ENCODE results near the gene NMT1. TPM values are rescaled to one million over a fixed set of nuclear protein-coding genes. Genes with fewer than 3 reads are reported as not detected.

NMT1 gene
- total and polyA plus RNA-seq, 2 of the 13 experiments (the other 11 are each of a cell fraction or from before 2014, with no cell fraction given), result 75.7 to 142 TPM

DNA sequence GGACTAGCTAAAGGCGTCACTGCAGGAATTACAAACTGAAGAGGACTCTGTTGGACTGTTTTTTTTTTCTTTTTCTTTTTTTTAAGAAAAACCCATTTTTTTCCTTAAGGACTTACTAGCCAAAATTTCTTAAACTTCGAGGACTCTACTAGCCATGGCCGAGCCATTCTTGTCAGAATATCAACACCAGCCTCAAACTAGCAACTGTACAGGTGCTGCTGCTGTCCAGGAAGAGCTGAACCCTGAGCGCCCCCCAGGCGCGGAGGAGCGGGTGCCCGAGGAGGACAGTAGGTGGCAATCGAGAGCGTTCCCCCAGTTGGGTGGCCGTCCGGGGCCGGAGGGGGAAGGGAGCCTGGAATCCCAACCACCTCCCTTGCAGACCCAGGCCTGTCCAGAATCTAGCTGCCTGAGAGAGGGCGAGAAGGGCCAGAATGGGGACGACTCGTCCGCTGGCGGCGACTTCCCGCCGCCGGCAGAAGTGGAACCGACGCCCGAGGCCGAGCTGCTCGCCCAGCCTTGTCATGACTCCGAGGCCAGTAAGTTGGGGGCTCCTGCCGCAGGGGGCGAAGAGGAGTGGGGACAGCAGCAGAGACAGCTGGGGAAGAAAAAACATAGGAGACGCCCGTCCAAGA lies 88.0 kb downstream of the NMT1 start (continued):
- TF ChIP-seq, protein P1, sequence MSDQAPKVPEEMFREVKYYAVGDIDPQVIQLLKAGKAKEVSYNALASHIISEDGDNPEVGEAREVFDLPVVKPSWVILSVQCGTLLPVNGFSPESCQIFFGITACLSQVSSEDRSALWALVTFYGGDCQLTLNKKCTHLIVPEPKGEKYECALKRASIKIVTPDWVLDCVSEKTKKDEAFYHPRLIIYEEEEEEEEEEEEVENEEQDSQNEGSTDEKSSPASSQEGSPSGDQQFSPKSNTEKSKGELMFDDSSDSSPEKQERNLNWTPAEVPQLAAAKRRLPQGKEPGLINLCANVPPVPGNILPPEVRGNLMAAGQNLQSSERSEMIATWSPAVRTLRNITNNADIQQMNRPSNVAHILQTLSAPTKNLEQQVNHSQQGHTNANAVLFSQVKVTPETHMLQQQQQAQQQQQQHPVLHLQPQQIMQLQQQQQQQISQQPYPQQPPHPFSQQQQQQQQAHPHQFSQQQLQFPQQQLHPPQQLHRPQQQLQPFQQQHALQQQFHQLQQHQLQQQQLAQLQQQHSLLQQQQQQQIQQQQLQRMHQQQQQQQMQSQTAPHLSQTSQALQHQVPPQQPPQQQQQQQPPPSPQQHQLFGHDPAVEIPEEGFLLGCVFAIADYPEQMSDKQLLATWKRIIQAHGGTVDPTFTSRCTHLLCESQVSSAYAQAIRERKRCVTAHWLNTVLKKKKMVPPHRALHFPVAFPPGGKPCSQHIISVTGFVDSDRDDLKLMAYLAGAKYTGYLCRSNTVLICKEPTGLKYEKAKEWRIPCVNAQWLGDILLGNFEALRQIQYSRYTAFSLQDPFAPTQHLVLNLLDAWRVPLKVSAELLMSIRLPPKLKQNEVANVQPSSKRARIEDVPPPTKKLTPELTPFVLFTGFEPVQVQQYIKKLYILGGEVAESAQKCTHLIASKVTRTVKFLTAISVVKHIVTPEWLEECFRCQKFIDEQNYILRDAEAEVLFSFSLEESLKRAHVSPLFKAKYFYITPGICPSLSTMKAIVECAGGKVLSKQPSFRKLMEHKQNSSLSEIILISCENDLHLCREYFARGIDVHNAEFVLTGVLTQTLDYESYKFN (CRISPR knock-in tag; conservative IDR thresholded peaks at IDR 0.05), result peak; percentile 12; the same call in 1 of the 2 replicates
- TF ChIP-seq RARG (CRISPR knock-in tag; IDR thresholded peaks at IDR 0.05; ENCODE audit: low read depth) (no peak; the same call in none of the 2 replicates), IRX3 (CRISPR knock-in tag; IDR thresholded peaks at IDR 0.05; ENCODE audit: borderline replicate concordance, low read depth) (peak; percentile 65; the same call in 1 of the 2 replicates), CBFB (CRISPR knock-in tag; IDR thresholded peaks at IDR 0.05) (0 out of 2 replicates have a peak, but pooled peaks have one; percentile 18), PHF8 (CRISPR knock-in tag; IDR thresholded peaks at IDR 0.05) (0 out of 2 replicates have a peak, but pooled peaks have one; percentile 57), ZNF12 (CRISPR knock-in tag; IDR thresholded peaks at IDR 0.05) (0 out of 2 replicates have a peak, but pooled peaks have one; percentile 17), KLF9 (CRISPR knock-in tag; IDR thresholded peaks at IDR 0.05; ENCODE audit: low read depth) (no peak), ZNF431 (CRISPR knock-in tag; IDR thresholded peaks at IDR 0.05; ENCODE audit: borderline replicate concordance, low read depth) (no peak)
- TF ChIP-seq, protein P2, sequence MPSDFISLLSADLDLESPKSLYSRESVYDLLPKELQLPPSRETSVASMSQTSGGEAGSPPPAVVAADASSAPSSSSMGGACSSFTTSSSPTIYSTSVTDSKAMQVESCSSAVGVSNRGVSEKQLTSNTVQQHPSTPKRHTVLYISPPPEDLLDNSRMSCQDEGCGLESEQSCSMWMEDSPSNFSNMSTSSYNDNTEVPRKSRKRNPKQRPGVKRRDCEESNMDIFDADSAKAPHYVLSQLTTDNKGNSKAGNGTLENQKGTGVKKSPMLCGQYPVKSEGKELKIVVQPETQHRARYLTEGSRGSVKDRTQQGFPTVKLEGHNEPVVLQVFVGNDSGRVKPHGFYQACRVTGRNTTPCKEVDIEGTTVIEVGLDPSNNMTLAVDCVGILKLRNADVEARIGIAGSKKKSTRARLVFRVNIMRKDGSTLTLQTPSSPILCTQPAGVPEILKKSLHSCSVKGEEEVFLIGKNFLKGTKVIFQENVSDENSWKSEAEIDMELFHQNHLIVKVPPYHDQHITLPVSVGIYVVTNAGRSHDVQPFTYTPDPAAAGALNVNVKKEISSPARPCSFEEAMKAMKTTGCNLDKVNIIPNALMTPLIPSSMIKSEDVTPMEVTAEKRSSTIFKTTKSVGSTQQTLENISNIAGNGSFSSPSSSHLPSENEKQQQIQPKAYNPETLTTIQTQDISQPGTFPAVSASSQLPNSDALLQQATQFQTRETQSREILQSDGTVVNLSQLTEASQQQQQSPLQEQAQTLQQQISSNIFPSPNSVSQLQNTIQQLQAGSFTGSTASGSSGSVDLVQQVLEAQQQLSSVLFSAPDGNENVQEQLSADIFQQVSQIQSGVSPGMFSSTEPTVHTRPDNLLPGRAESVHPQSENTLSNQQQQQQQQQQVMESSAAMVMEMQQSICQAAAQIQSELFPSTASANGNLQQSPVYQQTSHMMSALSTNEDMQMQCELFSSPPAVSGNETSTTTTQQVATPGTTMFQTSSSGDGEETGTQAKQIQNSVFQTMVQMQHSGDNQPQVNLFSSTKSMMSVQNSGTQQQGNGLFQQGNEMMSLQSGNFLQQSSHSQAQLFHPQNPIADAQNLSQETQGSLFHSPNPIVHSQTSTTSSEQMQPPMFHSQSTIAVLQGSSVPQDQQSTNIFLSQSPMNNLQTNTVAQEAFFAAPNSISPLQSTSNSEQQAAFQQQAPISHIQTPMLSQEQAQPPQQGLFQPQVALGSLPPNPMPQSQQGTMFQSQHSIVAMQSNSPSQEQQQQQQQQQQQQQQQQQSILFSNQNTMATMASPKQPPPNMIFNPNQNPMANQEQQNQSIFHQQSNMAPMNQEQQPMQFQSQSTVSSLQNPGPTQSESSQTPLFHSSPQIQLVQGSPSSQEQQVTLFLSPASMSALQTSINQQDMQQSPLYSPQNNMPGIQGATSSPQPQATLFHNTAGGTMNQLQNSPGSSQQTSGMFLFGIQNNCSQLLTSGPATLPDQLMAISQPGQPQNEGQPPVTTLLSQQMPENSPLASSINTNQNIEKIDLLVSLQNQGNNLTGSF (CRISPR knock-in tag; IDR thresholded peaks at IDR 0.05), result 0 out of 2 replicates have a peak, but pooled peaks have one; percentile 10
- TF ChIP-seq, protein P3, sequence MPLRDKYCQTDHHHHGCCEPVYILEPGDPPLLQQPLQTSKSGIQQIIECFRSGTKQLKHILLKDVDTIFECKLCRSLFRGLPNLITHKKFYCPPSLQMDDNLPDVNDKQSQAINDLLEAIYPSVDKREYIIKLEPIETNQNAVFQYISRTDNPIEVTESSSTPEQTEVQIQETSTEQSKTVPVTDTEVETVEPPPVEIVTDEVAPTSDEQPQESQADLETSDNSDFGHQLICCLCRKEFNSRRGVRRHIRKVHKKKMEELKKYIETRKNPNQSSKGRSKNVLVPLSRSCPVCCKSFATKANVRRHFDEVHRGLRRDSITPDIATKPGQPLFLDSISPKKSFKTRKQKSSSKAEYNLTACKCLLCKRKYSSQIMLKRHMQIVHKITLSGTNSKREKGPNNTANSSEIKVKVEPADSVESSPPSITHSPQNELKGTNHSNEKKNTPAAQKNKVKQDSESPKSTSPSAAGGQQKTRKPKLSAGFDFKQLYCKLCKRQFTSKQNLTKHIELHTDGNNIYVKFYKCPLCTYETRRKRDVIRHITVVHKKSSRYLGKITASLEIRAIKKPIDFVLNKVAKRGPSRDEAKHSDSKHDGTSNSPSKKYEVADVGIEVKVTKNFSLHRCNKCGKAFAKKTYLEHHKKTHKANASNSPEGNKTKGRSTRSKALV (CRISPR knock-in tag; IDR thresholded peaks at IDR 0.05), result 0 out of 2 replicates have a peak, but pooled peaks have one; percentile 31
- TF ChIP-seq, protein P4, sequence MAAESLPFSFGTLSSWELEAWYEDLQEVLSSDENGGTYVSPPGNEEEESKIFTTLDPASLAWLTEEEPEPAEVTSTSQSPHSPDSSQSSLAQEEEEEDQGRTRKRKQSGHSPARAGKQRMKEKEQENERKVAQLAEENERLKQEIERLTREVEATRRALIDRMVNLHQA (CRISPR knock-in tag; IDR thresholded peaks at IDR 0.05), result no peak
- TF ChIP-seq, protein P5, sequence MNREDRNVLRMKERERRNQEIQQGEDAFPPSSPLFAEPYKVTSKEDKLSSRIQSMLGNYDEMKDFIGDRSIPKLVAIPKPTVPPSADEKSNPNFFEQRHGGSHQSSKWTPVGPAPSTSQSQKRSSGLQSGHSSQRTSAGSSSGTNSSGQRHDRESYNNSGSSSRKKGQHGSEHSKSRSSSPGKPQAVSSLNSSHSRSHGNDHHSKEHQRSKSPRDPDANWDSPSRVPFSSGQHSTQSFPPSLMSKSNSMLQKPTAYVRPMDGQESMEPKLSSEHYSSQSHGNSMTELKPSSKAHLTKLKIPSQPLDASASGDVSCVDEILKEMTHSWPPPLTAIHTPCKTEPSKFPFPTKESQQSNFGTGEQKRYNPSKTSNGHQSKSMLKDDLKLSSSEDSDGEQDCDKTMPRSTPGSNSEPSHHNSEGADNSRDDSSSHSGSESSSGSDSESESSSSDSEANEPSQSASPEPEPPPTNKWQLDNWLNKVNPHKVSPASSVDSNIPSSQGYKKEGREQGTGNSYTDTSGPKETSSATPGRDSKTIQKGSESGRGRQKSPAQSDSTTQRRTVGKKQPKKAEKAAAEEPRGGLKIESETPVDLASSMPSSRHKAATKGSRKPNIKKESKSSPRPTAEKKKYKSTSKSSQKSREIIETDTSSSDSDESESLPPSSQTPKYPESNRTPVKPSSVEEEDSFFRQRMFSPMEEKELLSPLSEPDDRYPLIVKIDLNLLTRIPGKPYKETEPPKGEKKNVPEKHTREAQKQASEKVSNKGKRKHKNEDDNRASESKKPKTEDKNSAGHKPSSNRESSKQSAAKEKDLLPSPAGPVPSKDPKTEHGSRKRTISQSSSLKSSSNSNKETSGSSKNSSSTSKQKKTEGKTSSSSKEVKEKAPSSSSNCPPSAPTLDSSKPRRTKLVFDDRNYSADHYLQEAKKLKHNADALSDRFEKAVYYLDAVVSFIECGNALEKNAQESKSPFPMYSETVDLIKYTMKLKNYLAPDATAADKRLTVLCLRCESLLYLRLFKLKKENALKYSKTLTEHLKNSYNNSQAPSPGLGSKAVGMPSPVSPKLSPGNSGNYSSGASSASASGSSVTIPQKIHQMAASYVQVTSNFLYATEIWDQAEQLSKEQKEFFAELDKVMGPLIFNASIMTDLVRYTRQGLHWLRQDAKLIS (CRISPR knock-in tag; IDR thresholded peaks at IDR 0.05), result no peak

Data from HepG2 (cell line).